HL-60 (cell line): ENCODE data around the gene G6PC2.

Source experiments
- DNase-seq, 2 experiments: peaks; one replicate each; pipeline ENCODE4 v3.0.0-alpha.2; 2010 to 2020; ENCODE audit warnings: low read depth in 1 of 2, low spot score in 1 of 2
- H3K27ac ChIP-seq: fragments of 250-450 bp; sonication (Bioruptor Pico); replicated peaks from 2 replicates; pipeline ENCODE4 v1.5.1; 2020; ENCODE audit warnings: mild to moderate bottlenecking, moderate library complexity
- H3K27me3 ChIP-seq: fragments of 250-450 bp; sonication (Bioruptor Pico); 2 replicates; pipeline ENCODE4 v1.5.1; 2021; ENCODE audit warnings: mild to moderate bottlenecking, moderate library complexity; ENCODE audit not compliant: insufficient read depth, poor library complexity, severe bottlenecking
- H3K4me3 ChIP-seq: replicated peaks from 2 replicates; pipeline ENCODE4 v1.5.1; 2011; ENCODE audit warnings: mild to moderate bottlenecking, control low read depth, low read length; ENCODE audit not compliant: insufficient read depth
- GABPA ChIP-seq: IDR thresholded peaks from 2 replicates; pipeline ENCODE4 v1.6.1; 2012; ENCODE audit warnings: low read depth
- POLR2AphosphoS5 ChIP-seq: IDR thresholded peaks from 2 replicates; pipeline ENCODE4 v1.6.1; 2012; ENCODE audit warnings: low read depth
- SPI1 ChIP-seq: IDR thresholded peaks from 2 replicates; pipeline ENCODE4 v1.6.1; 2012; ENCODE audit warnings: low read depth, mild to moderate bottlenecking, borderline replicate concordance
- TF ChIP-seq, protein P1 (sequence below): IDR thresholded peaks from one replicate; pipeline ENCODE4 v1.5.1; 2011; ENCODE audit warnings: low read length, control low read depth, inconsistent platforms; ENCODE audit not compliant: insufficient read depth
- TF ChIP-seq, protein P2 (sequence below): IDR thresholded peaks from 2 replicates; pipeline ENCODE4 v1.6.1; 2012; ENCODE audit warnings: low read depth; ENCODE audit not compliant: insufficient replicate concordance

G6PC2 gene

DNA sequence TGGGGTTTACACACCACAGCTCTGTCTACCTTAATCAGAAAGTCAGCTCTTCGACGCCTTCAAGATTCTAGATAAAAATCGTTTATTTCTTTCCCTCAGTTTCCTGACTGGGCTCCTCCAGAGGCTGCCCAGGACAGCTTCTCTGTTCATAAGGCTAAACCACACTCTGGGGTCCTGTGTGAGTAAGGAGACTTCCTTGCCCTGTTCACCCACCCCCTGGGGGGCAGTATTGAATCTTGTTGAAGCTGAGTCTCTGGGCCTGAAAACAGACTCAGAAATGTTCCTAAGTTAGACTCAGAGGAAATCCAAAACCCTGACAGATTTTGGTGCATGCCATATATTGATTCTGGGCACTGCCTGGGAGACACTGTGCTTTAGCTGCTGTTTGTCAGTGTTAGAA lies 43.0 kb downstream of the G6PC2 start:
- Histone ChIP-seq H3K27ac (no peak overlapping the region), H3K27me3 (peaks cover 17% of the 10 kb centered on the region), H3K4me3 (no peak overlapping the region)
- DNase-seq = no peak
- TF ChIP-seq SPI1 (no peak), POLR2AphosphoS5 (no peak), GABPA (no peak)
- TF ChIP-seq, protein P1, sequence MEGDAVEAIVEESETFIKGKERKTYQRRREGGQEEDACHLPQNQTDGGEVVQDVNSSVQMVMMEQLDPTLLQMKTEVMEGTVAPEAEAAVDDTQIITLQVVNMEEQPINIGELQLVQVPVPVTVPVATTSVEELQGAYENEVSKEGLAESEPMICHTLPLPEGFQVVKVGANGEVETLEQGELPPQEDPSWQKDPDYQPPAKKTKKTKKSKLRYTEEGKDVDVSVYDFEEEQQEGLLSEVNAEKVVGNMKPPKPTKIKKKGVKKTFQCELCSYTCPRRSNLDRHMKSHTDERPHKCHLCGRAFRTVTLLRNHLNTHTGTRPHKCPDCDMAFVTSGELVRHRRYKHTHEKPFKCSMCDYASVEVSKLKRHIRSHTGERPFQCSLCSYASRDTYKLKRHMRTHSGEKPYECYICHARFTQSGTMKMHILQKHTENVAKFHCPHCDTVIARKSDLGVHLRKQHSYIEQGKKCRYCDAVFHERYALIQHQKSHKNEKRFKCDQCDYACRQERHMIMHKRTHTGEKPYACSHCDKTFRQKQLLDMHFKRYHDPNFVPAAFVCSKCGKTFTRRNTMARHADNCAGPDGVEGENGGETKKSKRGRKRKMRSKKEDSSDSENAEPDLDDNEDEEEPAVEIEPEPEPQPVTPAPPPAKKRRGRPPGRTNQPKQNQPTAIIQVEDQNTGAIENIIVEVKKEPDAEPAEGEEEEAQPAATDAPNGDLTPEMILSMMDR = no peak
- TF ChIP-seq, protein P2, sequence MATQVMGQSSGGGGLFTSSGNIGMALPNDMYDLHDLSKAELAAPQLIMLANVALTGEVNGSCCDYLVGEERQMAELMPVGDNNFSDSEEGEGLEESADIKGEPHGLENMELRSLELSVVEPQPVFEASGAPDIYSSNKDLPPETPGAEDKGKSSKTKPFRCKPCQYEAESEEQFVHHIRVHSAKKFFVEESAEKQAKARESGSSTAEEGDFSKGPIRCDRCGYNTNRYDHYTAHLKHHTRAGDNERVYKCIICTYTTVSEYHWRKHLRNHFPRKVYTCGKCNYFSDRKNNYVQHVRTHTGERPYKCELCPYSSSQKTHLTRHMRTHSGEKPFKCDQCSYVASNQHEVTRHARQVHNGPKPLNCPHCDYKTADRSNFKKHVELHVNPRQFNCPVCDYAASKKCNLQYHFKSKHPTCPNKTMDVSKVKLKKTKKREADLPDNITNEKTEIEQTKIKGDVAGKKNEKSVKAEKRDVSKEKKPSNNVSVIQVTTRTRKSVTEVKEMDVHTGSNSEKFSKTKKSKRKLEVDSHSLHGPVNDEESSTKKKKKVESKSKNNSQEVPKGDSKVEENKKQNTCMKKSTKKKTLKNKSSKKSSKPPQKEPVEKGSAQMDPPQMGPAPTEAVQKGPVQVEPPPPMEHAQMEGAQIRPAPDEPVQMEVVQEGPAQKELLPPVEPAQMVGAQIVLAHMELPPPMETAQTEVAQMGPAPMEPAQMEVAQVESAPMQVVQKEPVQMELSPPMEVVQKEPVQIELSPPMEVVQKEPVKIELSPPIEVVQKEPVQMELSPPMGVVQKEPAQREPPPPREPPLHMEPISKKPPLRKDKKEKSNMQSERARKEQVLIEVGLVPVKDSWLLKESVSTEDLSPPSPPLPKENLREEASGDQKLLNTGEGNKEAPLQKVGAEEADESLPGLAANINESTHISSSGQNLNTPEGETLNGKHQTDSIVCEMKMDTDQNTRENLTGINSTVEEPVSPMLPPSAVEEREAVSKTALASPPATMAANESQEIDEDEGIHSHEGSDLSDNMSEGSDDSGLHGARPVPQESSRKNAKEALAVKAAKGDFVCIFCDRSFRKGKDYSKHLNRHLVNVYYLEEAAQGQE = no peak

DNA sequence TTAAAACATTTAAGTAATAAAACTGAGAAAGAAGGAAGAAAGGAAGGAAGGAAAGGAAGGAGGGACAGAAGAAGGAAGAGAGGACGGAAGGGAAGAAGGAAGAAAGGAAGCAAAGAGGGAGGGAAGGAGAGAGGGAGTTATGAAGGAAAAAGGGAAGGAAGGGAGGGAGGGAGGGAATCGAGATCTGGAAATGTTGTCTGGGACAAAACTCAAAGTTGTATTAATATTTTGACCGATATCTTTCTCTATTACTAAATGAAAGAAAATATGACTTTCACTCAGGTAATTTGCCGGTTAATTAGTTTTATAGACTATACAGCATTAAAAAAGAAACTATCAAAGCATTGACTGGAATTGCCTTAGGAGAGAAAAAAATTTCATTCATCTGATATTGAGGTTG lies 44.4 kb downstream of the G6PC2 start:
- TF ChIP-seq GABPA = no peak
- TF ChIP-seq, protein P1 = no peak
- TF ChIP-seq SPI1 = no peak
- TF ChIP-seq, protein P2 = no peak
- Histone ChIP-seq H3K27ac (no peak overlapping the region), H3K4me3 (no peak overlapping the region), H3K27me3 (peaks cover 17% of the 10 kb centered on the region)
- no peak for DNase-seq

DNA sequence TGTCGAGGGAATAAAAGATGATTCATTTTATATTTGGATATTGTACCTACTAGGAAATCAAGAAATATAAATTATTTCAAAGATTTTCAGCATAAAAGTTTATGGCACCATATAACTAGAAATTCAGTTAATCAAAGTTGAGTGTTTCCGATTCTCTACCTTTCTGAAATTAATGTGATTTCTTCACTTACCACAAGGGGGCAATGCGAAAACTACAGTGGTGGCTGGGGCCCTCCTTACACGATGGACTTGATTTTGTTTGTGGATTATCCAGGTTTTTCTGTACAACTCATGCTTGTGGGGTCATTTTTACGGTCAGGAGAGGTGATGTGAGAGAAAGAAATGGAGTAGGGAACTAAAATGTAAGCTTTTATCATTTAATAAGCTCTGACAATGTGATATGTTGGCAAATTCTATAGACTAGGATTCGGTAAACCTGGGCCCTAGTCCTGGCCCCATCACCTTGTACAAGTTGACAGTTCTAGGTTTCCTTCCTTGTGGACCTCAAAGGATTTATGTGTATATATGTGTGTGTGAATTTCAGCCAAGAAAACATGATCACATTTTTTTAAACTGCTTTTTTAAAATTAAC lies 47.6 kb downstream of the G6PC2 start:
- TF ChIP-seq, protein P1 = peak; percentile 42
- TF ChIP-seq POLR2AphosphoS5 = no peak
- TF ChIP-seq, protein P2 = no peak
- TF ChIP-seq GABPA = no peak
- TF ChIP-seq SPI1 = no peak

More for the DNA sequence above, 47.6 kb downstream of the G6PC2 start:
- Histone ChIP-seq H3K4me3 (no peak overlapping the region), H3K27me3 (peaks cover 17% of the 10 kb centered on the region), H3K27ac (no peak overlapping the region)
- DNase-seq = peak in 1 of 2 experiments; percentile 14
